Stimulated activated CD8-positive, alpha-beta memory T cell treated with anti-CD3 and anti-CD28 coated beads, Interleukin-12 subunit alpha, Interleukin-12 subunit beta, amount 100 ng/mL, for 24 hours (primary cell): ENCODE measurements around the gene SLC2A1.

Experiments
- DNase-seq: peaks from one replicate; pipeline ENCODE4 v3.0.0-alpha.2; 2020; ENCODE audit errors: extremely low read depth

SLC2A1 gene

DNA sequence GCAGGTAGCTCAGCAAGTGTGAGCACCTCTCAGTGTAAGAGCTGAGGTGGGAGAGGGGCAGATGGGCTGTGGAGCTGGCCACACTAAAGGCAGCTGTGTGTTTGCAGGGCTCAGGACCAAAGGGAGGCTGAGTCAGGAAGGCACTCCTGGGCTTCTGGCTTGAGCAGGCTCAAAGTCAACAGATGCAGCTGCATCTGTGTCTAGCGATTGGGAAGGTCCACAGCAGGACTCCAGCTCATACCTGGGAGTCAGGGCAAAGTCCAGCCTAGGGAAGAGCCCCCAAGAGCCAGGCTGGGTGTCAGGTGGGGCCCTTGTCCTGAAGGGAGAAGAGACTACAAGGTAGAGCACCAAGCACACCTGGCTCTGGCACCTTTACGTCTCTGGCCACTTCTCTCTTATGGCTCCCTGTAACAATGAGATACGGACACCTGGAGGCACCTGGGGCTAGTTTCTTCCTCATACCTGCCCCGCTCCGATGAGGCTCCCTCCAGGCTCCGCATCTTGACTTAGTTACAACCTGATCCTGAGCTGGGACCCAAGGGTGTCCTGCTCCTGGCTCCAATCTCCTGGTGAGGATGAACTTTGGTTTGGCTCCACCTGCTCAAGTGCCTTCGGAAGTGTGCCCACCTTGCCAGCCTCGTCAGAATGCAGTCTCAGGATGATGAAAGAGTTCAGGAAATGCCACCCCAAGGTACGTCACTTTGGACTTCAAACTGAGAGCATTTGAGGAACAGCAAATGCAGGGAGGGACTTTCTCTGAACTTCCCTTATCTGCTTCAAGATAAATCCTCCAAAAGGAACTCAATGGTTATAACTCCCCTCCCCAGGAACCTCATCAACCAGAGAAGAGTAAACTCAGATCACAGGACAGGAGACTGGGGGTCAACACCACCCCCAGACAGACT lies 21.5 kb upstream of the SLC2A1 start:
- DNase-seq, result no peak

DNA sequence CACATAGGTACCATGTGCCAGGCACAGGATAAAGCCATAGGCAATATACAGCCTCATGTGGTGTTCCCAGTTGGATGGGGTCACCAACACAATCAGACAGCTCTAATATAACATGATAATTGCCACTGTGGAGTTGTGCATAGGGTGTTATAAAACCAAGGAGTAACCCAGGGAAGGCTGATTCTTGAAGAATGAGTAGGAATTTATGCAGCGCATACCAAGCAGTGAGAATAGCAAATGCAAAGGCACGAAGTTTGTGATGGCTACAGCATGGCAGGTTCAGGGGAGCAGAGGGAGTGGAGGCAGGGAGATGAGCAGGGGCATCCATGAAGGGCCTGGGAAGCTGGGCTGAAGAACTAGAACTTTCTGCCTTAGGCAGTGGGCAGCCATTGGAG lies 20.4 kb upstream of the SLC2A1 start:
- DNase-seq, result no peak

DNA sequence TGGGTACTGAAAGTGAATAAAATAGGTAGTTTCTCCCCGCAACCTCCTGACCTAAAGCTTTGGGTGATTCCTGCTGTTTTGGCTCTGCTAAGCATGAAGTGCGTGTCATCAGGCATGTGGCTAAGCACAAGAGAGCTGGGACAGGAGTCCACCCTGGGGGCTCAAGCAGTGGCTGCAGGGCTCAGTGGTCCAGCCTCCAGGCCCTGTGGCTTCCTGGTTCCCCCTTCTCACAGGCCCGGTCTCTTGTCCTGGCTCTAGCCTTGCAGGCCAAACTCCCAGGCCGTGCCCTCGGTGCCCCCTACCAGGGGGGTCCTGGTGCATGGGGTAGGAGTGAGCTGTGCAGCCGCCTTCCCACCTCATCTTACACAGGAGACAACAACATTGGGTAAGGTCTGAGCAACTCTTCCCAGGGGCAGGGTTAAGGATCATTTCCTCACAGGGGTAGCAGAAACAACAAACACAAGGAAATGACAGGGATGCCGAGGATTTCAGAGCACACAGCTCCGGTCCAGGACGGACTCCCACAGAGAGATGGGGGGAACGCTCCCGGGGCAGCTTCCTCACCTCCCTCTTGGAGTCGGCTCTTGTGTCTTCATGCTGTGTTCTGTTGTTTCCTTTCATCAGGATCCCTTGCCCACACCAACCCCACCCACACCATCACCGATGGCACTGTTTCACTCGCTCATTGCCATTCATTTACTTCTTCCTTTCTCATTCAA lies 19.8 kb upstream of the SLC2A1 start:
- no peak for DNase-seq

DNA sequence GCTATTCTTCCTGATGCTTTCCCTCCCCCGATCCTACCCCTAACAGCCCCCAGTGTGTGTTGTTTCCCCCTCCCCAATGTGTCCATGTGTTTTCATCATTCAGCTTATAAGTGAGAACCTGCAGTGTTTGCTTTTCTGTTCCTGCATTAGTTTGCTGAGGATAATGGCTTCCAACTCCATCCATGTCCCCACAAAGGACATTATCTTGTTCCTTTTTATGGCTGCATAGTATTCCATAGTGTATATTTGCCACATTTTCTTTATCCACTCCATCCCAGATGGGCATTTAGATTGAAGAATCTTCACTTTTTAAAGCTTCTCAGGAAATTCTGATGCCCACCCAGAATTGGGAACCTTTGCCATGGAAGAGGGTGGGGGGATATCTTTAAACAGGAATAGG lies 19.0 kb upstream of the SLC2A1 start:
- no peak for DNase-seq

DNA sequence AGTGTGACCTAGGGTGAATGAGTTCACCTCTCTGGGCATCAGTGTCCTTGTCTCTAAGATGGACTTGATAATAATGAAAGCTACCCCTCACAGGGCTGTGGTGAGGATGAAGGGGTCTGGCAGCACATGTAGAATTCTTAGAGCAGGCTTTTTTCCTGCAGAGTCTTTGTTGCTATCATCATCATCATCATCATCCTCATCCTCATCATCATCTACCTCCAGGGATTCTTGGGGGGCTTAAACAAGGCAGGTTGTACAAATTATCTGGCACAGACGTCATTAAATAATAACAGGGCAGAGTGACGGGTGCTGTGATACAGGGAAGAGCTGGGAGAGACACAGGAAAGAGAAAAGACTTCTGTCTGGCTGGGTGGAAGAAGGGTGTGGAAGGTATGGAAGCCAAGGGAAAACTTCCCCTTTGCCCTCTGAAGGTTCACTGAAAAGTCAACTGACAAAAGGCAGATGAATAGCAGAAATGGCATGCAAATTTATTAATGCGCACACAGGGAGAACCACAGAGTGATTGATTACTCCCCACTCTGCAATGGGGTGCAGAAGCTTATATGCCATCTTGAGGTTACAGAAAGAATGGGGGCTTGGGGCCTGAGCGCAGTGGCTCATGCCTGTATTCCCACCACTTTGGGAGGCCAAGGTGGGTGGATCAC lies 17.0 kb upstream of the SLC2A1 start:
- no peak for DNase-seq

DNA sequence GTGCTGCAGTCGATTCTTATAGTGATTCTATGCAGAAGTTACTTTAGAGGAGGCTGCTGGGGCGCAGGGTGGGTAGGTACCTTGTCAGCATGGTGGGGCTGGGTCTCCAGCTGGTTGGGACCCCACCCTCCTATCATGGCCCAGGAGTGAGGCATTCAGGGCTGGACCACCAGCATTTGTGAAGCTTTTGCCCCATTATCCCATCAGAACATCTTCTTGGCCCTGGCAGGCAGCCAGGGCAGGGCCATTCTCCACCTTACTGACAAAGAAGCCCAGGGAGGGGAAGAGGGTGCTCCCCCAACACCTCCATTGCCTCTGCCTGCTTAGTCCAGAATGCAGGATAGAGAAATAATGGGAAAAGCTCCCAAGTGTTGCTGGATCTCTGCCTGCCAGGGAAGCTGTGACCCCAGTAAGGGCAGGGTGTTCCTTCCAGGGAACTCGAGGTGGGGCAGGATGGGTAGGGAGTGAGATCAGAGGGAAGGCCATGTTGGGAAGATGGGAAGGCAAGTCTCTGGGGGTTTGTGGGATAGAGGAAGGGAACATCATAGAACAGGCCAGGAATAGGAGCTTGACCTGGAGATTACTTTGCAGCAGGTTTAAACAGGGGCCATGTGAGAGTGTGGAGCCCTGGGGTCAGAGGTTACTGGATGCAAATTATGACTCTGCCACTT lies 16.2 kb upstream of the SLC2A1 start:
- DNase-seq, result no peak

DNA sequence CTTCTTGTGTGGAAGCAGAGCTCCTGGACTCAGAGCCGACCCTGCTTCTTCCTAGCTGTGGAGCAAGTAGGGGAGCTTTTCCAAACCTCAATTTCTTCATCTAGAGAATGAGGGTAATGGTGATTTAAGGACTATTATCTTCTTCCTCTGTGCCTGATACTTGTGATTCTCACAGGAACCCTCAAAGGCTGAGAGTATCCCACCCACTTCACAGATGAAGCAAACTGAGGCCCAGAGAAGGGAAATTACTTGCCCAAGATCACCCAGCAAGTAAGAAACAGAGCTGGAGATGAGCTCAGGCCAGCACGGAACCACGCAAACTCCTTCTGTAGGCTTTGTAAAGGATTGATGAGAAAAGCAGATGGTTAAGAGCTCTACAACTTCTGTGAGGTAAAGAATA lies 15.1 kb upstream of the SLC2A1 start:
- DNase-seq, result no peak

DNA sequence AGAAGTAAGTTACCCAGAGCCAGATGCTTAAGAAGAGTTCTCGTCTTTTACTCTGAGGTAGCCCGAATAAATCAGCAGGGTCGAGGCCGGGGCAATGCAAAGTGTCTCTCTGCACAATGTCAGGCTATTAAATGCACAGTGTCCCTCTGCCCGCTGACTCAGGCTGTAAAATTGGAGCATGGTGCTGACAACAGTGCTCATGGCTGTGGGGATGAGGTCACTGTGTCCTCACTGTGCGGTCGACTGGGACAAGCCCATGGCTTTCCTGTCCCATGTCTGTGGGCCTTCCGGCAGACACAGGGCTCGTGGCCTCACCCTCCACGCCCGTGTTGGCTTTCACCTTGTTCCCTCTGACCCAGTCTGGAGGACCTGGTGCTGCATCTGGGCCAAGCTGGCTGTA lies 14.6 kb upstream of the SLC2A1 start:
- no peak for DNase-seq

DNA sequence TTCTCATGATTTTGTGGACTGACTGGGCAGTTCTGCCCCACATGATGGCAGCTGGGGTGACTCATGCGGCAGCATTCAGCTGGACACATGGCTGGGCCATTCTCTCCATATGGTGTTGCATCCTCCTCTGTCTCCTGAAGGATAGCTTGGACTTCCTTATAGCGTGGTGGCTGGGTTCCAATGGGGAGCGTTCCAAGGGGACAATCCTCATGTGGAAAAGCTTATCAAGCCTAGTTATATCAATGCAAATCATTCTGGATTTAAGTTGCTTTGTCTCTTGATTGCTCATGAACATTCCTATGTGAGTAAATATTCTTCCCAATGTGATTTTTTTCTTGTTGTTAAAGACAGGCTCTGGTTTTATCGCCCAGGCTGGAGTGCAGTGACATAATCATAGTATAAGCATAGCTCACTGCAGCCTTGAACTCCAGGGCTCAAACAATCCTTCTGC lies 13.2 kb upstream of the SLC2A1 start:
- DNase-seq, result no peak

DNA sequence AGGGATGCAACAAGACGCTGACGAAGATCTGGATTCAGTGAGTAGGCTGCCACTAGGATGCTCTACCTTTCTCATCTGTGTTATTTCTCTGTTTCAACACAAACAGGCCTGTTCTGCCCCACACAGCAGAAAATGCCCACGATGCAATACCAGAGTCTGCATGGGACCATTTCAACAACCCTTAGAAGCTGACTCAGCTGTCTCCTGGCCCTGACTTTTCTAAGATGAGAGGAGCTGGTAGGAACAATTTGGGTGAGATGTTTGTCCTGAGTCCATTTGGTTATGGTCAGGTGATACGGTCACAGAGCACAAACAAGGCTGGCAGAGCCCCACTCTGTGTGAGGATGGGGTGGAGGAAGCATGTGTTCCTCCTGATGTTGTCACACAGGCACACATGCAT lies 11.5 kb upstream of the SLC2A1 start:
- no peak for DNase-seq

DNA sequence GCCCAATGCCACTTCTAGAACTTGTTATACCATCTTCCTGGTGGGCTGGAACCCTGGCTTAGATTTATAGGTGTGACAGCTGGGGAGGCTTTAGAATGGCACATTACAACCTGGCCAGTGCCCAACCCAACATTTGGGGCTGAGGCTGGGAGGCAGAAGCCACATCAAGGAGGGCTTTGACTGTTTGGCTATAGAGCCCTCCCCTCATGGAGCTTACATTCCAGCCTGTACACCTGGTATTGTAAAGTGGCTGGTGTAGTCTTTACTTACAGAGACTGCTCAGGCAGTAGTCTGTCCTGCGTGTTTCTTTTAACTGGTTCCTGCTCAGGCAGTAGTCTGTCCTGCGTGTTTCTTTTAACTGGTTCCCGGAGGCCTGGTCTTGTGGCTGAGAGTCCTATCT lies 10.0 kb upstream of the SLC2A1 start:
- DNase-seq, result no peak

DNA sequence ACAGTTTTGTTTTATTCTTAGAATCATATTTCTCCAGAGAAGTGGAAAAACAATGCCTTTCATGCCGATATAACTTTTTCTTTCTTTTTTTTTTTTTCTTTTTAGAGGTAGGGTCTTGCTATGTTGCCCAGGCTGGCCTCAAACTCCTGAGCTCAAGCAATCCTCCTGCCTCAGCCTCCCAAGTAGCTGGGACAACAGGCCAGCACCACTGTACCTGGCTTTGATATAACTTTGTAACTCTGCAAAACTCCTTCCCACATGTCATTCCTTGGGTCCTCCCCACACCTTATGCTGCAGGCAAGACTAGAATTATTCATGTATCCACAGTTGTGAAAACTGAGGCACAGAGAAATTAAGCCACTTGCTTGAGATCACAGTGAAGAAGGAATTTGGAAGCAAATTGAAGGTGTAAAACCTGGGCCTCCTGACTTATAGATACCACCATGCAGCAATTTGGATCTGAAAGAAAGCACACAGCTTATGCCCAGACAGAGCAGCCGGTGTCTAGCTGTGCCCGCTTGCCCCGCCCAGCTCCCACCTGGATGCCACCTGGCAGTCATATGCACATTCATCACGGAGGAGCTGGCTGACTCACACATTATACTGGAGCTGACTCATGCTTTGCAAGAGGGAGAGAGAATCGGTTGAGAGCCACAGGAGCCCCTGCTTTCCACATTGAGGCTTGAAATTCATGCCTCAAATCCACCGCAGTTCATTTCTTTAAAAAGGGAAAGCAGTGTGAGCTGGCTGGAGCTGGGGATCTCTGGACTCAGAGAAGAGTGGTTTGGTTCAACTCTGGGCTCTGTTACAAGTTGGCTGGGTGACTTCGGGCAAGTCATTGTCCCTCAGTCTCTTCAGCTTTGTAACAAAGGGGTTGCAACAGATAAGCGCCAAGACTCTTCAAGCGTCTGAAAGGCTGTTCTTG lies 8.3 kb upstream of the SLC2A1 start:
- no peak for DNase-seq

DNA sequence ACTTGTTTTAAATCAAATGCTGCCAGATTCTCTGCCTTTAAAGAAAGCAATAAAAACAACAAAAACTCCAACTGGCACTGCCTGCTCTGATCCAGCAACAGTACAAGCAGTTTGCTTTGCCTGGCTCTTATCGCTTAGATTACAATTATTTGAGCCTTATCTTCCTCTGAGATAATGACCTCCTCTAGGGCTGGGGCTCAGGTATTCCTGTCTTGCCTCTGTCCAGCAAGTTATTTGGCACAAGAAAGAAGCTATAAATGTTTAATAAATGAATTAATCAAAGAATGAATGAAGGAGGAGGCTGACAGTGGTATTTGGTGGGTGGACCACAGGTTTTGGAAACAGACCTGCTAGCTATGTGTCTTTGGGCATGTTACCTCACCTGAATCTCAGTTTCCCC lies 6.7 kb upstream of the SLC2A1 start:
- no peak for DNase-seq

DNA sequence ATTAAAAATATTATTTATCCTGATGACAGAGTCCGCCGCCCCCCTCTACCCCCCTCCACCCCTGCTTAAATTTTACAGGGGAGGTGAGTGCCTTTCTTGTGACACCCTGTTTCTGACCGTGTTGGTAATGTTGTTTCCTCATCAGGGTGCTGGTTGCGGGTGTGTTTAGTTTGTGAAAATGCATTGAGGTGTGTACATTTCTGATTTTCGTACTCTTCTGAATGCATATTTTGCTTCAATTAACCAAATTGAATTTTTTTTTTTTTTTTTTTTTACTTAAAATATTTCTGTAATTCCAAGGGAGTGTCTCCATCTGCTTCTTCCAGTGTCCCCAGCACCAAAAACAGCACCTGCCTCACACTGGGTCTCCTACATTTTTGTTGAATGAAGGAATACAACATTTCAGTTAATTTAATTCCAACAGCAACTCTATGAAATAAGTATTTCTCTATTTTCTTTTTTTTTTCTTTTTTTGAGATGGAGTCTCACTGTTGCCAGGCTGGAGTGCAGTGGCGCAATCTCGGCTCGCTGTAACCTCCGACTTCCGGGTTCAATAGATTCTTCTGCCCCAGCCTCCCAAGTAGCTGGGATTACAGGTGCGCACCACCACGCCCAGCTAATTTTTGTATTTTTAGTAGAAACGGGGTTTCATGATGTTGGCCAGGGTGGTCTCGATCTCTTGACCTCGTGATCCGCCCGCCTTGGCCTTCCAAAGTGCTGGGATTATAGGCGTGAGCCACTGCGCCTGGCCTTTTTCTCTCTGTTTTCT lies 5.6 kb upstream of the SLC2A1 start:
- DNase-seq, result no peak

DNA sequence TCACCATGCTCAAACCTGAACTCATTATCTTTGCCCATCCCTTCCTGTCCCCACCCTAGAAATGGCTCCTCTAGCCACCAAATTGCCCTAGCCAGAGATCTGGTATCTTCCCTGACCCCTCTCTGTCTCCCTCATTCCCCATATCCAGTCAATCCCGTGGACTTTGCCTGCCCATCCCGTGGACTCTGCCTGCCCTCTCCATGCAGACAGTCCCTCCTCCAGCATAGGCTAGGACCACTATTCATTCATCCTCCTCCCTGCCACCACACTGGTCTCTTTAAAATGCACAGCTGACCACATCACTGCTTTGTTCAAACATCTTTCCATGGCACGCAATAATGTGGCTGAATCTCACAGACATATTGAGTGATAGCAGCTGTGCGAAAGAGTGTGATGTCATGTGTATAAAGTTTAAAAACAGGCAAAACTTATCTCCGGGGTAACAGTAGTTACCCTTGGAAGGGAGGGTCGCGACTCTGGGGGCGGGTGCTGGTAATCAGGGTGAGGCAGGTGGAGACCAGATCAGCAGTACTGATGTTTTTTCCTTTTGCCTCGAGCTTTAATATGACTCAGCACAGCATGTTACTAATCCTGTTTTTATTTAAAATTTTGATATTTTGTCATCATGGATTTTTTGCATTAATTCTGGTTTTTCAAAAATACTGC lies 4.8 kb upstream of the SLC2A1 start:
- no peak for DNase-seq

DNA sequence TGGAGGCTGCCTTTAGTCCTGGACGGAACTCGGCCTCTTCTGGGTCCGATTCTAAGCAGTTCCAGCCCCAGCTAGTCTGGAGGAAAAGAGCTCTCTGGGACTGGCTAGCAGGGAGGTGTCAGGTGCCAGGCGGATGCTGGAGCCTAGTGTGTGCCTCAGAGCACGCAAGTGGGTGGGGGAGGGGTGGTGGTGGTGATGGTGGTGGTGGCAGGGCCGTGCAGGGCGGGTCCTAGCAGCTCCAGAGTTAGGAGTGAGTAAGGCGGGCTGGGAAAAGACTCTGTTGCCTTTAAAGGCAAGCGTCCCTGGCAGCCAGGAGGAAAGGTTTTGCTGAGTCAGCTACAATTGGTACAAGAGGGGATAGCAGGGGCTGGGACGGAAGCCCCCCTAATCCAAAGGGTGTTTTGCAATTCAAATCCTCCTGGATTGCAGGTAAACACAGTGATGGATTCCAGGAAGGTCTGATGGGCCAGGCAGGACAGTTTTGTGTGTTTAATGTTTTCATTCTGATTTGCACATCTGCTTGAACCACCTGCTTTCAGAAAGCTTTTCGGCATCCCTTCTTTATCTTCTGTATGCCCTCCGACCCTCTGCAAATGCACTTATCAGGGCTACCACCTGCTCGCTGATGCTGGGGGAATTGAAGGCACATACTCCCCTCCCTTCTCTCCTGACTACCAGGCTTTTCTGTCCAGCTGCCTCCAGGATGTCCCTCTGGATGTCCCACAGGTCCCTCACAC lies 4.1 kb upstream of the SLC2A1 start:
- no peak for DNase-seq

DNA sequence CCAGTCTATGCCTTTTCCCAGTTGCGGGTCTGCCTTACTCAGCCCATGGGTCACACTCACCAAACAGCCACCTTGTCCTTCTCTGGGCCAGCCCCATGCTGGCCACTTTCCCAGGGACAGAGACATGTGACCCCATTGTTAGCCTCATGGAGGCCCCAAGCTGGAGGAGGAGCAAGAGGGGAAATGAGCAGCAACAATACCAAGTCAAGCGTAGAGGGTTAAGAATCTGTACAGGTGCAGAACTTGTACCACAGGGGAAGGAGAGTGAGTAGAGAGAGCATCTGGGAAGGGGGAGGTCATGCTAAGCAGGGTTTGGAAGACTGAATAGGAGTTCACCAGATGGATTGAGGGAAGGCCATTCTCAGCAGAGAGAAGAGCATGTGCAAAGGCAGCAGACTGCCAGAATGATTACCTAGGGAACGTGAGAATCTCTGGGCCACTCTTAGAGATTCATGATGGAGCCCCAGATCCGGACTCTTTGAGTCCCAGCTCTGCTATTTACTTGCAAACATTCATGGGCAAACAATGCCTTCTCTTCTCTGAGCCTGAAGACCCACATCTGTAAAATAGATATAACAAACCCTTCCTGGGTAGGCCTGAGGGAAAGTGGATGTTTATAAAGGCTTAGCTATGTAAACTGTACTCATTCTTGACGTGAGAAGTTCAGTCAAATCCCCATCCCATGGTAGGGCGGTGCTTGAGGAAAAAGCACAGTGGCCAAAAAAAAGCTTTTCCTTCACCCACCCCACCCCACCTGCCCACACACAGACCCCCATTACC lies 2.8 kb upstream of the SLC2A1 start:
- no peak for DNase-seq
